Umbilical cord (tissue), 2 donors: Measurements from ENCODE around the gene MRPS6. TPM values are rescaled to one million over a fixed set of nuclear protein-coding genes. Genes with fewer than 3 reads are reported as not detected.

Source experiments
- DNase-seq: peaks from one replicate; pipeline ENCODE4 v3.0.0-alpha.2; 2015; ENCODE audit warnings: low spot score
- total RNA-seq: library from RNA; depleted of rRNA; stranded (reverse); fragments of >200 nt; gene quantifications from one replicate; pipeline ENCODE4 v1.2.3, GENCODE V29; 2014; ENCODE audit warnings: low replicate concordance; ENCODE audit not compliant: insufficient read depth

Gene MRPS6
- total RNA-seq, 1 donor from 2014 or later = 59.5 TPM

GRCh38 chr21:34132926-34133325, 59.5 kb downstream of the MRPS6 start:
- DNase-seq = no peak

GRCh38 chr21:34133392-34133791, 60.0 kb downstream of the MRPS6 start:
- DNase-seq = no peak

- no peak for DNase-seq
Measured at GRCh38 chr21:34133802-34134201, 60.4 kb downstream of the MRPS6 start.

- DNase-seq = no peak
Measured at GRCh38 chr21:34135330-34135729, 62.0 kb downstream of the MRPS6 start.

DNA sequence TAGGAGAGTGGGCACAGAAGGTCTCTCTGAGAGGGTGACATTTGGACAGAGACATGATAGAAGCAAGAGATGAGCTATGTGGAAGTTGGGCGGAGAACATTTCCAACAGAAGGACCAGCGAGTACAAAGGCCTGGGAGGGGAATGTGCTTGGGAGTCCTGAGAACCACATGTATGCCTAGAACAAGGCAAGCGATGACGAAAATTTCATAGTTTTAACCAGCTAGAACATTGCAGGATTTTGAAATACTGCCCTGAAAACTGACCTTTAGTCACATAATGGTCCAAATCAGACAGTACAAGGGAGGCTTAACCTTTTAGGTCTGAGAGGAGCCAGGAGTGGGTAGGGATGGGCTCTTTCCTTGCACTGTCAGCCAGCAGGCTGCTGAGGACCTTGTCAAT, 68.0 kb downstream of the MRPS6 start:
- no peak for DNase-seq

DNA sequence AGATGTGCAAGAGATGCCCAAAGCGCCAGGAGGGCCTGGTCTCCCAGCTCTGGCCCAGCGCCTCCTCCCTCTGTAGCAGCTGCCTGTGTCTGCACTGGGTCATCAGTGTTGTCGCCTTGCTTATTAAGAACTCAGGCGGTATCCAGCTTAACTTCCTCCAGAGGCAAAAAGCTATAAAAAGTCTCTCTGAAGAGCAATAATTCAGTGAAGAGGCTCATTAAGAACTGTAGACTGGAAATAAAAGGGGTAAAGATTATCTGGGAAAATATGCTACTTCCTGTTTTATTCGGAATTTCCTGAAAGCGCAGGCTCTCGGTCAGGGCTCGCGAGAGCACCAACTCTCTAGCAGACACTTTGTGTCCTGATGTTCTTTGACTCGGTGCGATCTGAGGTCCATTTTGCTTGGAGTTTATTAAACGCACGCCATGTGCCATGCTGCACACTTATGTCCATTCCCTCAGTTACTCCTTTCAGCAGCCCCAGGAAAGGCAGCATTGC, 70.4 kb downstream of the MRPS6 start:
- no peak for DNase-seq

DNA sequence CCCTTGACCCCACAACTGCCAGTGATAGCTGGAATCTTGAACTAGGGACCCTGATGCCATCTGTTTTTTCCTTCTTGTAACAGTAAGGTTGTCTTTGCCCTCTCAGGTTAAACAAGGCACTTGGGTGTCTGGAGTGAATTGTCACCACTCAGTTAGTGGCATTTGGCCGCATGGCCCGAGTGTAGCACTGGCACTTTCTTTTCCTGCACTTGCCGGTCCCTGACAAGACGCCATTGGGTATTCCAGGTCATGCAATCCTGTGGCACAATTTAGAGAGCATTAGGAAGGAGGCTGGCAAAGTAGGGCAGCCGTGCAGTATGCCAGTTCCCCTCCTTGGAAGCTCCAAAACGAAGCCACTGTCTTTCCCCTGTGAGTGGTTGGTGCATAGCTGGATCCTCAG, 70.8 kb downstream of the MRPS6 start:
- no peak for DNase-seq

DNA sequence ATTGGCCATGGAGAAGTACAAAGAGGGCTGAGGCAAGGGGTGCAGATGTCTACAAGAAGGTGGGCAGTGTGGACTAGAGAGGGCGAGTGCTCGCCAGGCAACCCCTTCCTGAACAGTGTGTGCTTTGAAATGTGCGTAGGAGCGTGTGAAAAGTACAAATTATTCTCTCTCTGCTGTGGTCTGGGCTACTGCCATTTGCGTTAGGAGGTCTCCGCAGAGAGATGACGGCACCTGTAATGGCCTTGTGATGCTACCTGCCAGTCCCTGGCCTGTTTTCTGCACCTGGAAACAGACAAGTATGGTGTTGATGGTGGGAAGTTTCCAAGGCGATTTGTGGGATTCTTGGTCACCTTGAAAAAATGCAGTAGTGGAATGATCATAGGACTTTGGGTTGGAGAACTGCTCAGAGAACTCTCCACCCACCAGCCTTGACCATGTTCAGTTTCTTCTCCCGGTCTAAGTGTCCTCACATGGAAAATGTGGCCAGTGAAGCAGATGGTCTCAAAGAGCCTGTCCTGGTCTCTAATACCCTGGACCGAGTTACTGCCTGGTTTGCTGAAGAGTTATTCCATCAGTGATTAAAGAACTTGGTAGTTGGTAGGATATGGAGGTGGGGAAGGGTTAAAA, 74.5 kb downstream of the MRPS6 start:
- DNase-seq = no peak

GRCh38 chr21:34148419-34148804, 75.0 kb downstream of the MRPS6 start:
- peak; percentile 42 for DNase-seq

DNA sequence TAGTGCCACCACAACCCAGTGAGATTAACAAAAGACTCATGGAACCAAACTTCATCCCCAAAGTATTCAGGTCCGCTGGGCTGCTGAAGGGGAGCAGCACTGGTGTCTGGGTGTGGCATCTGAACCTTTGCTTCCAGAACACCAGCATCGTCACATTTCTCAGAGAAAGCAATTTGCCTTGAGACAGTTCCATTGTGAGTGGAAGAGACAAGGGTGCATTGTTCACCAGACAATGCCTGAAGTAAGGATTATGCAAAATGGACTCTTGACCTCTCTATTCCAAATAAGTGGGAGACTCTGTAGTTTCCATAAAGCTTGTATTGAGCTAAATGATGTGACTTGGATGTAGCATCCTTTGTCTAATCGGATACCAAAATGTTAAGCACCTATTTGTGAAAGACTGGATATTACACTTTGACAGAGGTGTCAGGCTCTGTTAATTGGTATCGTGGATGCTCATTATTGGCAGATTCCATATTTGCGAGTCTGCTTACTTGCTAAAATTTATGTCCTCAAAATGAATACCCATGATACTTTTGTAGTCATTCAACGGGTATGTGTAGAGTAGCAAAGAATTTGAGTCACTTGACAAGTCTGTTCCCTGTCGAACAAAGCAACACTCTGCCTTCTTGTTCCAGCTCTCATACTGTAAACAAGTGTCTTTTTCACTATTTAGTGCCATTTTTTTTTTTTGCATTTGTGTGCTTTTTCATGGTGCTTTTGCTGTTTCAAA, 75.6 kb downstream of the MRPS6 start:
- no peak for DNase-seq

GRCh38 chr21:34152500-34152899, 79.1 kb downstream of the MRPS6 start:
- no peak for DNase-seq

DNA sequence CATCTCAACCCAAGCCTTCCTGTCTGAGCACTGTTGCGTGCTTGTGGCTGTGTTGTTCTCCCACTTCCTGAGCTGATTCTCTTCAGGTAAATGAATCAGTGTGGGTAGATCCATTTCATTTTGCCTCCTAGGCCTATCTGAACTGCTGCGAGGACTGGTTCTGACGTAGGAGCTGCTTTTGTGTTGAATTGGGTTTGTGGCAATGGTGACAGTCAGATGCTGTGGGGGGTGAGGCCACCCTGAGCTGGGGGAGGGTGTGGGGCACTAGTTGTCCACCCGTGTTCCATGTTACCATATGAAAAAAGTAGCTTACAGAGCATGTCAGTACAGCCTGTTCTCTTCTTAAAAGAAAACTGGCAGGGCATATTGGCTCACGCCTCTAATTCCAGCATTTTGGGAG, 81.5 kb downstream of the MRPS6 start:
- DNase-seq = no peak

DNA sequence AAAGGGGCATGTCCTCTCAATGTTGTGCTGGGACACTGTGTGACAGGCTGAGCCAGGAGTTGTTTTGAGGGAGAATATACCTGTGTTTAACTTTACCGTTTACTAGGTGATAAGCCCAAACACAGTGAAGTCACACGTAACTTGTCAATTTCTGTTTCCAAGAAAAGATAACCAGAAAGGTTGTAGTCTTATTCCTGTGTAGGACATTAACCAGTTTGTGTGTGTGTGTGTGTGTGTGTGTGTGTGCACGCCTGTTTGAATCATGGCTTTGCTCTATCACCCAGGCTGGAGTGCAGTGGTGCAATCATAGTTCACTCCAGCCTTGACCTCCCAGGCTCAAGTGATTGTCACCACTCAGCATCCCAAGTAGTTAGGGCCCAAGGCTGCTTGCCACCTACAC, 83.6 kb downstream of the MRPS6 start:
- DNase-seq = no peak

- no peak for DNase-seq
Measured at GRCh38 chr21:34157521-34157920, 84.1 kb downstream of the MRPS6 start.

DNA sequence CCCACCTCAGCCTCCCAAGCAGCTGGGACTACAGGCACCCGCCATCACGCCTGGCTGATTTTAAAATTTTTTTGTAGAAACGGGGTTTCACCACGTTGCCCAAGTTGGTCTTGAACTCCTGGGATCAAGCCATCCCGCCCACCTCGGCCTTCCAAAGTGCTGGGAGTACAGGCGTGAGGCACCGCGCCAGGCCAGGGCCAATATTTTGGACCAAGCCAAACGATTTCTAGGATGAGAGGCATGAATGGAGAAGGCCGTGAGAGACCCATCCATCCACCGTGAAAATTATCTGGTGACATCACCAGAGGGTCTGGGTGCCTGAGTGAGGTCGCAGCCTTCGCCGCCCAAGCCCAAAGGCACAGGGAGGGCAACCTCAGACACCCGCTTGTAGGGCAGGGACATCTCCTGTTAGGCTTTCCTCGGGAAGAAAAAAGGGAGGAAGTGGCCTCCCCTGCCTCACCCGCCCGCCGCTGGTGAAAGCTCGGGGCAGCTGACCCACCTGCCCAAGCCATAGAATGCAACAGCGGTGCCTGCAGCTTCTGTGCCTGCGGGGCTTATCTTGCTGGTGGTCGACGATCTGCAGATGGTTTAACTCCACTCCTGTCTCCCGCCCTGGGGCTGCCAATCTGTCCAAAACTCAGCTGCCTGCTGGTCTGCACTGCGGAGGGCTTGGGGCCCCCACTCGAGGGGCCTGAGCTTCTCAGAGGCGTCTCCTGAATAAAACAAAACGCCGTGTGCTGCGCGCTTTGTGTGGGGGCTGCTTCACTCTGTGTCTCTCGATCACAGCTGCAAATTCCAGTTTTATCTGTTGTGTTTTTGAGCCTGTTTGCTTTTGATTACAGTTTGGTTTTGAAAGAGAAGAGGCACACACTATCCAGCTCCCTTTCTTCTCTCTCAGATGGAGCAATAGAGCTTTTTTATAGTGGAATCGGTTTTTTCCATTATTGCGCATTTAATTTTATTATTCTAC, 85.8 kb downstream of the MRPS6 start:
- no peak for DNase-seq

DNA sequence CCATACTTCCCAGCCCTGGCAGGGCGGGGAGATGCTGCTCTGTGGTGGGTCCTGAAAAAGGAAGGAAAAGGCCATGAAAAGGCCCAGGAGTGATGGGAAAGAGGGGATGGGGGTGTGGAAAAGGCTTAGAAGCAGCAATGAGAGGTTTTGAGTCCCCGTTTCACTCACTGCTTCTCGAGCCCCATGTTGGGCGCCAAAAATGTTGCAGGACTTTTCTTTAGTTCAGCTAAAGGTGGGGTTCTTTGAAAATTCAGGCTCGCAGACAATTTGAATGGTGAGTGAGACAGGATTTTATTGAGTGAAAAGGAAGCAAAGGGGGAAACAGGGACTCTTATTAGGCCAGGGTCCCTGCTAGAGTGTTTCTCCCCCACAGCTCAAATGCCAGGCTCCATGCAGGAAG, 93.1 kb downstream of the MRPS6 start:
- no peak for DNase-seq

- DNase-seq = no peak
Measured at GRCh38 chr21:34170886-34171285, 97.5 kb downstream of the MRPS6 start.

GRCh38 chr21:34174470-34174869, 101.1 kb downstream of the MRPS6 start:
- DNase-seq = no peak

DNA sequence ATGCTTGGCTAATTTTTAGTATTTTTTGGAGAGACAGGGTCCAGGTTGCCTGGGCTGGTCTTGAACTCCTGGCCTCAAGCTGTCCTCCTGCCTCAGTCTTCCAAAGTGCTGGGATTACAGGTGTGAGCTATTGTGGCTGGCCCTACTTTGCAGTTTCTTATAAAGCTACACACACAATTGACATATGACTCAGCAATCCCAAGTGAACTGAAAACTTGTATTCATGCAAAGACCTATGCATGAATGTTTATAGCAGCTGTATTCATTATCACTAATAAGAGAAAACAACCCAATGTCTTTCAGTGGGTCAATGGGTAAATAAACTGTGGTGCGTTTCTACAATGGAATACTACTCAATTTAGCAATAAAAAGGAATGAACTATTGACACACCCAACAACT, 103.1 kb downstream of the MRPS6 start:
- no peak for DNase-seq

DNA sequence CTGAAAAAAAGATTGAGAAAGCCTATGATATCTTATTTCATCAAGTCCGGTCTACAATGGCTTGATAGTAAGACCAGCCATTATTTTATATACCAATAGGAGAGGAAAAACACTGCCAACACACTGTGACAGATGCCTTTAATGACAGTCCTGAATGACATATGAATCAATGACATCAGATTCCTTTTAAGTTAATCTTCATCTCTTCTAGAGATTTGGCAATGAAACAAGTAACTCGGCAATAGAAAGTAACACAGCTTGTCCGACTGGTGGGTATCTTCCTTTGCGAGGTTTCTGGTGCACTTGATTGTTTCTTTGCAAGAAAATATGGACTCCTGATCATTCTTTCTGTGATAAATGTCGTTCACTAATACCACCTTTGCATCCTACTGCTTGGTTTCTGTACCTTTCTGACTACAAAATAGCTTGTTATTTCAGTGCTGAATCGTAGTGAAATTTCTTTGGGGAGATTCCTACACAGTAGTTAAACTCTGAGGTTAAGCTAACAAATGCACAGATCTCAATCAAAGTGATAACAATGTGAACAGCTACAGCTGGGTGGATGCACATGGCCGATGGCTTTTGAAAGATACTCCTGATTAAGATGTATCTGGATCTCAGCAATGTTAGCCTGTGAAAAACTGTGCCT, 104.7 kb downstream of the MRPS6 start:
- no peak for DNase-seq

DNA sequence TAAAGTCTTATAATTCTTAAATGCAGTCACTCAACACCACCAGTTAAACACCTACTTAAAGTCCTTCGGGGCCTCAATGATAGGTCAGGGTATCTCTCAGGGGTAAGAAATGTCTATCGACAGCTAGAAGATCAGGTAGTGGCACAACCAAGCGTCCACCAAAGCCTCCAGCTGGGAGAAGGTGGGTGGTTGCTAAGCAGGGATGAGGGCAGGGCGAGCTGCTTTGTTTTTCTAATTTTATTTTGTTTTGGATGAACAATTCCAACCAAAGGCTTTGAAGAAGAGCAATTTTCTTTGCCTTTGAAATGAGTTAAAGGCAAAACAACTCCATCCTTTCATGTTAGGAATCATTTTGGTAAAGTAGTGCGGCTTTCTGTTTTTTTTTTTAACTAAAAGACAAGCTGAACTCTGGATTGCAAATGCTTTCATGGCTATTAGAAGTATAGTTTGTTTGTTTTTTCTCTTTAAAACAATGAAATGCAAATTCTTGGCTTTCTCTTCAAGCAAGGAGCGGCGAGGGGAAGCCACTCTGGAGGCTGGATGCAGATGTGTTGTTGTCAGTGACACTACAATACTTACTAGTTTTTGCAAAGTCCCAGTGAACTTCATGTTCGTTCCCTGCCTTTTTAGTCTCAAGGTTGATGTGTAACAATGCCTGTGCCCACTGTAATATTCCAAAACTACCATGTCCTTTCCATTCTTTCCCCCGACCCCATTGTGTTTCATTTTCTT, 106.0 kb downstream of the MRPS6 start:
- DNase-seq = no peak
